ENCODE results near the gene PID1. TPM values are rescaled to one million over a fixed set of nuclear protein-coding genes. Genes with fewer than 3 reads are reported as not detected.

The PID1 gene
- total and polyA plus RNA-seq, 11 donors: 2.1 to 17.7 (median 7.1) TPM

GRCh38 chr2:229235131-229235914 is 35.8 kb downstream of the PID1 start:
- 54 to 64% (median 61%) methylated on average over 9 of the region's 9 CpGs for WGBS, 4 donors
- TF ChIP-seq POLR2A (IDR thresholded peaks at IDR 0.05): no peak
- TF ChIP-seq, protein P1, sequence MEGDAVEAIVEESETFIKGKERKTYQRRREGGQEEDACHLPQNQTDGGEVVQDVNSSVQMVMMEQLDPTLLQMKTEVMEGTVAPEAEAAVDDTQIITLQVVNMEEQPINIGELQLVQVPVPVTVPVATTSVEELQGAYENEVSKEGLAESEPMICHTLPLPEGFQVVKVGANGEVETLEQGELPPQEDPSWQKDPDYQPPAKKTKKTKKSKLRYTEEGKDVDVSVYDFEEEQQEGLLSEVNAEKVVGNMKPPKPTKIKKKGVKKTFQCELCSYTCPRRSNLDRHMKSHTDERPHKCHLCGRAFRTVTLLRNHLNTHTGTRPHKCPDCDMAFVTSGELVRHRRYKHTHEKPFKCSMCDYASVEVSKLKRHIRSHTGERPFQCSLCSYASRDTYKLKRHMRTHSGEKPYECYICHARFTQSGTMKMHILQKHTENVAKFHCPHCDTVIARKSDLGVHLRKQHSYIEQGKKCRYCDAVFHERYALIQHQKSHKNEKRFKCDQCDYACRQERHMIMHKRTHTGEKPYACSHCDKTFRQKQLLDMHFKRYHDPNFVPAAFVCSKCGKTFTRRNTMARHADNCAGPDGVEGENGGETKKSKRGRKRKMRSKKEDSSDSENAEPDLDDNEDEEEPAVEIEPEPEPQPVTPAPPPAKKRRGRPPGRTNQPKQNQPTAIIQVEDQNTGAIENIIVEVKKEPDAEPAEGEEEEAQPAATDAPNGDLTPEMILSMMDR (IDR thresholded peaks at IDR 0.05): no peak
- no peak for DNase-seq
- Histone ChIP-seq H3K27me3 (no peaks in the 10 kb centered on the region), H3K4me1 (no peaks in the 10 kb centered on the region), H3K36me3 (no peaks in the 10 kb centered on the region), H3K9me3 (peaks cover 0 to 15% (median 7%) of the 10 kb centered on the region in 12 donors), H3K4me3 (no peak overlapping the region), H3K27ac (no peak overlapping the region)
- intact Hi-C loops (cut with DNase I): no loop called here
- ATAC-seq: peak in 2 of 4 donors; percentile 46 to 51

DNA sequence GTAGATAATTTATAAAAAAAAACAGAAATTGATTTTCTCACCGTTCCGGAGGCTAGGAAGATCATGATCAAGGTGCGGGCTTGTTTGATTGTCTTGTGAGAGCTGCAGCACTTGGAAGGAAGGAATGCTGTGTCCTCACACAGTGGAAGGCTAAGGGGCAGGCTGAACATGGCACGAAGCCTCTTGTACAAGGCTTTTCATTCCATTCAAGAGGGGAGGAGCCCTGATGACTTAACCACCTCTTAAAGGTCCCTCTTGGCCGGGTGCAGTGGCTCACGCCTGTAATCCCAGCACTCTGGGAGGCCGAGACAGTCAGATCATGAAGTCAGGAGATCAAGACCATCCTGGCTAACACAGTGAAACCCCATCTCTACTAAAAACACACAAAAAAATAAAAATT is 39.2 kb downstream of the PID1 start:
- no peak for DNase-seq
- no peaks in the 10 kb centered on the region for H3K9me3 ChIP-seq
- H3K36me3 ChIP-seq: peaks cover 0 to 3% (median 0%) of the 10 kb centered on the region in 9 donors
- ATAC-seq: peak in 2 of 4 donors; percentile 46 to 53
- no peak for TF ChIP-seq POLR2A (IDR thresholded peaks at IDR 0.05)
- TF ChIP-seq, protein P1 (IDR thresholded peaks at IDR 0.05): no peak
- no peak overlapping the region for H3K4me3 ChIP-seq
- H3K4me1 ChIP-seq: peaks cover 0 to 8% (median 0%) of the 10 kb centered on the region in 12 donors
- 75 to 81% (median 78%) methylated on average over 7 of the region's 7 CpGs for WGBS, 4 donors
- no peaks in the 10 kb centered on the region for H3K27me3 ChIP-seq
- H3K27ac ChIP-seq: peak overlapping the region in 1 of 12 donors; percentile 23
- intact Hi-C loops (cut with DNase I): no loop called here

GRCh38 chr2:229231328-229231868 is 39.7 kb downstream of the PID1 start:
- no peaks in the 10 kb centered on the region for H3K27me3 ChIP-seq
- H3K27ac ChIP-seq: peak overlapping the region in 3 of 12 donors; percentile 4 to 23 (median 22)
- DNase-seq (no peak), ATAC-seq (peak in 2 of 4 donors; percentile 48 to 55)
- WGBS, 4 donors: 45 to 58% (median 50%) methylated on average over 3 of the region's 3 CpGs
- TF ChIP-seq, protein P1 (IDR thresholded peaks at IDR 0.05): no peak
- TF ChIP-seq POLR2A (IDR thresholded peaks at IDR 0.05): no peak
- no peak overlapping the region for H3K4me3 ChIP-seq
- peaks cover 0 to 3% (median 0%) of the 10 kb centered on the region in 9 donors for H3K36me3 ChIP-seq
- no peaks in the 10 kb centered on the region for H3K9me3 ChIP-seq
- intact Hi-C loops (cut with DNase I): no loop called here
- peaks cover 0 to 8% (median 0%) of the 10 kb centered on the region in 12 donors for H3K4me1 ChIP-seq

DNA sequence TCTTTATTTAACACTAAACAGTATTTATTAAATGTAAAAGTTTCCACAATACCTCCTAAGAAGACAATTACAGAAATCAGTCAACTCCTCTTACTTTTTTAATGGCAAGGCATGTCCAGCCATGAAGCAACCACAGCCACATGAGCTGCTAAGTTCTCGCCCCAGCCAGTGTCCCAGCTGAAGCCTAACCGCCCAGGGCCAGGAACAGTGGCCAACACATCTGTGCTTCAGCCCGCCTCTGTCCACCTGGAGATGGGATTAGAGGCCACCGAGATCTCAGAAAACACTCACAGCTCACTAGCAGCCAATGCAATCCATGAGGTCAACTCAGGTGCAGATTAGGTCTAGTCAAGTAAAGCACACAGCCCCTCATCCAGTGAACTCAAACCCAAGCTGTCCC is 40.2 kb downstream of the PID1 start:
- intact Hi-C loops (cut with DNase I): no loop called here
- peak overlapping the region in 2 of 12 donors; percentile 6 to 23 for H3K27ac ChIP-seq
- no peak overlapping the region for H3K4me3 ChIP-seq
- peaks cover 0 to 8% (median 0%) of the 10 kb centered on the region in 12 donors for H3K4me1 ChIP-seq
- TF ChIP-seq, protein P1 (IDR thresholded peaks at IDR 0.05): no peak
- no peak for TF ChIP-seq POLR2A (IDR thresholded peaks at IDR 0.05)
- WGBS, 4 donors: 51 to 68% (median 62%) methylated on average over 4 of the region's 4 CpGs
- H3K27me3 ChIP-seq: no peaks in the 10 kb centered on the region
- H3K36me3 ChIP-seq: peaks cover 0 to 3% (median 0%) of the 10 kb centered on the region in 9 donors
- ATAC-seq (peak; percentile 61 to 79 (median 72)), DNase-seq (peak; percentile 20 to 67 (median 47))
- no peaks in the 10 kb centered on the region for H3K9me3 ChIP-seq
